ENCODE measurements around the gene DNAH7.

DNA sequence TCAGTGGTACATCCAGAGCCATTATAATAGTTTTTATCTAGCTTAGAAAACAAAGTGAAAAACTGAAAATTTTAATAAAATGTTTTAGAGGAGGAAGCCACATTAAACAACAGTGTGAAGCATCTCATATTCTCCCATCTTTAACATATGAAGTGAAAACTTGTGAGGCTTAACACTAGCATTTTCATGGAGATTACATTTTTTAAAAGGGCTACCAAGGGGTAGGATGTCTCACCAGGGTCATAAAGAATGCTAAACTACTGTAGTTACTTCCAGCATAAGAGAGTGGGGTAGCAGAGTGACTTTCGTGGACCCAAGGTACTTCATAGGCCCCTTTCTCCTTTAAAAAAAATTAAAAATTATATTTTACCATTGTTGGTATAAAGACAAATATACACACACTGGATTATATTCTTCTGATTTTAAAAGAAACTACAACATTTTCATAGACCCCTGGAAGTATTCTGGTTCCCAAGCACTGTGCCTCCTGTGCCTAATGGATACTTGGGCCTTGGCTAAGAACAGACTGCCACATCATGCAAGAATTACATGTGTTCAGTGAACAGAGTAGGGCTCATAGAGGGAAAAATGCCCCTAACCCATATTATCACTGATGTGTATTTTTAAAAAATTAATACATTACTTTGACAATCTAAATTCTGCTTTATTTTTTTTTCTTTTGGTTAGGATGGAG lies 263.2 kb downstream of the DNAH7 start:
- TF ChIP-seq GATA2 (IDR thresholded peaks at IDR 0.05; ENCODE audit: low read depth, low read length) (no peak), GATA3 (IDR thresholded peaks at IDR 0.05; ENCODE audit: low read depth, low read length) (no peak)
